COLO829 (cell line): Measurements from ENCODE around the gene RNF222.
"Not testable (repeated sequence)": the region's sequence is repeated elsewhere in the genome, so short reads cannot be mapped to it uniquely, and the experiment has no call there.

ENCODE experiments used
- DNase-seq: peaks from one replicate; pipeline ENCODE4 v3.0.0; 2012; ENCODE audit warnings: low spot score

Gene RNF222

GRCh38 chr17:8410883-8411238 lies 13.2 kb upstream of the RNF222 start:
- no peak for DNase-seq

- DNase-seq, result peak; percentile 70
Observed at GRCh38 chr17:8409966-8410882, 12.6 kb upstream of the RNF222 start.

- DNase-seq, result peak; percentile 57
Observed at GRCh38 chr17:8408371-8408770, 10.7 kb upstream of the RNF222 start.

- DNase-seq, result no peak
Observed at GRCh38 chr17:8406174-8406573, 8.5 kb upstream of the RNF222 start.

GRCh38 chr17:8405499-8406016 lies 7.9 kb upstream of the RNF222 start:
- DNase-seq, result no peak

GRCh38 chr17:8402921-8403536 lies 5.4 kb upstream of the RNF222 start:
- no peak for DNase-seq

- no peak for DNase-seq
Observed at GRCh38 chr17:8401107-8401506, 3.5 kb upstream of the RNF222 start.

- DNase-seq, result no peak
Observed at GRCh38 chr17:8398980-8399379, 1.4 kb upstream of the RNF222 start.

GRCh38 chr17:8394497-8394896 lies 3.1 kb downstream of the RNF222 start:
- not testable (repeated sequence) for DNase-seq

GRCh38 chr17:8393470-8394231 lies 4.0 kb downstream of the RNF222 start:
- DNase-seq, result no peak

- no peak for DNase-seq
Observed at GRCh38 chr17:8392674-8393469, 4.8 kb downstream of the RNF222 start.

- no peak for DNase-seq
Observed at GRCh38 chr17:8392274-8392673, 5.4 kb downstream of the RNF222 start.

GRCh38 chr17:8391711-8392110 lies 5.9 kb downstream of the RNF222 start:
- DNase-seq, result no peak

- DNase-seq, result no peak
Observed at GRCh38 chr17:8387914-8388651, 9.5 kb downstream of the RNF222 start.

GRCh38 chr17:8386841-8387240 lies 10.8 kb downstream of the RNF222 start:
- no peak for DNase-seq

GRCh38 chr17:8384801-8385378 lies 12.7 kb downstream of the RNF222 start:
- no peak for DNase-seq

- DNase-seq, result peak; percentile 97
Observed at GRCh38 chr17:8383143-8383822, 14.3 kb downstream of the RNF222 start, which contains the start of gene RPL26. TSS of gene RPL26 (minus strand) at chr17:8383193. CDS start at chr17:8382310, 883 bp downstream.

- DNase-seq, result no peak
Observed at GRCh38 chr17:8382880-8383142, 14.8 kb downstream of the RNF222 start.

GRCh38 chr17:8382052-8382879 lies 15.4 kb downstream of the RNF222 start:
- DNase-seq, result no peak
